ENCODE results near the gene HOXA7.

Gene HOXA7

DNA sequence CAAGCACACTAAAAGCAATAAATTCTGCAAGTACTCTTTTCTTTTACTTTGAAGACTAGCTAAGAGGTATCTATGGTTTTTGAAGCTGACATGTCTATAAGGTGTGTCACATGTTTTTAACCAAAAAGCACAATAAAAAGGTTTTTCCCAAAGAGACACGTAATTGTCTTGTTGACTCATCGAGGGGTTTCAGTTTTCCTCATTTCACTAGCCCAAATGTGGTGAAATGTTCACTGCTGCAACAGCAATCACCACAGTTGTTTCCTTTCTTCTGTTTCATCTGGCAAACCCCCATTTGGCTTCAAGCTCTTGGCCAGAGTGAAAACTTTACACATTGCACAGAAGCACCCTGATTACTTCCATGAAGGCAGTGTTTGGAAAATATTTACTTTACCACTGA lies 22.1 kb downstream of the HOXA7 start (continued):
- TF ChIP-seq ZNF629 (tag by site-specific recombination; IDR thresholded peaks at IDR 0.05) (peak; percentile 71), ZNF660 (tag by site-specific recombination; IDR thresholded peaks at IDR 0.05) (peak; percentile 67; the same call in 1 of the 2 replicates), ZNF394 (tag by site-specific recombination; IDR thresholded peaks at IDR 0.05; ENCODE audit: borderline replicate concordance) (no peak), ZNF792 (tag by site-specific recombination; IDR thresholded peaks at IDR 0.05) (no peak)
- TF ChIP-seq, protein P1, sequence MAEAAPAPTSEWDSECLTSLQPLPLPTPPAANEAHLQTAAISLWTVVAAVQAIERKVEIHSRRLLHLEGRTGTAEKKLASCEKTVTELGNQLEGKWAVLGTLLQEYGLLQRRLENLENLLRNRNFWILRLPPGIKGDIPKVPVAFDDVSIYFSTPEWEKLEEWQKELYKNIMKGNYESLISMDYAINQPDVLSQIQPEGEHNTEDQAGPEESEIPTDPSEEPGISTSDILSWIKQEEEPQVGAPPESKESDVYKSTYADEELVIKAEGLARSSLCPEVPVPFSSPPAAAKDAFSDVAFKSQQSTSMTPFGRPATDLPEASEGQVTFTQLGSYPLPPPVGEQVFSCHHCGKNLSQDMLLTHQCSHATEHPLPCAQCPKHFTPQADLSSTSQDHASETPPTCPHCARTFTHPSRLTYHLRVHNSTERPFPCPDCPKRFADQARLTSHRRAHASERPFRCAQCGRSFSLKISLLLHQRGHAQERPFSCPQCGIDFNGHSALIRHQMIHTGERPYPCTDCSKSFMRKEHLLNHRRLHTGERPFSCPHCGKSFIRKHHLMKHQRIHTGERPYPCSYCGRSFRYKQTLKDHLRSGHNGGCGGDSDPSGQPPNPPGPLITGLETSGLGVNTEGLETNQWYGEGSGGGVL (tag by site-specific recombination; IDR thresholded peaks at IDR 0.05), result no peak
- TF ChIP-seq, protein P2, sequence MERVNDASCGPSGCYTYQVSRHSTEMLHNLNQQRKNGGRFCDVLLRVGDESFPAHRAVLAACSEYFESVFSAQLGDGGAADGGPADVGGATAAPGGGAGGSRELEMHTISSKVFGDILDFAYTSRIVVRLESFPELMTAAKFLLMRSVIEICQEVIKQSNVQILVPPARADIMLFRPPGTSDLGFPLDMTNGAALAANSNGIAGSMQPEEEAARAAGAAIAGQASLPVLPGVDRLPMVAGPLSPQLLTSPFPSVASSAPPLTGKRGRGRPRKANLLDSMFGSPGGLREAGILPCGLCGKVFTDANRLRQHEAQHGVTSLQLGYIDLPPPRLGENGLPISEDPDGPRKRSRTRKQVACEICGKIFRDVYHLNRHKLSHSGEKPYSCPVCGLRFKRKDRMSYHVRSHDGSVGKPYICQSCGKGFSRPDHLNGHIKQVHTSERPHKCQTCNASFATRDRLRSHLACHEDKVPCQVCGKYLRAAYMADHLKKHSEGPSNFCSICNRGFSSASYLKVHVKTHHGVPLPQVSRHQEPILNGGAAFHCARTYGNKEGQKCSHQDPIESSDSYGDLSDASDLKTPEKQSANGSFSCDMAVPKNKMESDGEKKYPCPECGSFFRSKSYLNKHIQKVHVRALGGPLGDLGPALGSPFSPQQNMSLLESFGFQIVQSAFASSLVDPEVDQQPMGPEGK (tag by site-specific recombination; IDR thresholded peaks at IDR 0.05), result peak; percentile 41; the same call in 1 of the 2 replicates
- TF ChIP-seq, protein P3, sequence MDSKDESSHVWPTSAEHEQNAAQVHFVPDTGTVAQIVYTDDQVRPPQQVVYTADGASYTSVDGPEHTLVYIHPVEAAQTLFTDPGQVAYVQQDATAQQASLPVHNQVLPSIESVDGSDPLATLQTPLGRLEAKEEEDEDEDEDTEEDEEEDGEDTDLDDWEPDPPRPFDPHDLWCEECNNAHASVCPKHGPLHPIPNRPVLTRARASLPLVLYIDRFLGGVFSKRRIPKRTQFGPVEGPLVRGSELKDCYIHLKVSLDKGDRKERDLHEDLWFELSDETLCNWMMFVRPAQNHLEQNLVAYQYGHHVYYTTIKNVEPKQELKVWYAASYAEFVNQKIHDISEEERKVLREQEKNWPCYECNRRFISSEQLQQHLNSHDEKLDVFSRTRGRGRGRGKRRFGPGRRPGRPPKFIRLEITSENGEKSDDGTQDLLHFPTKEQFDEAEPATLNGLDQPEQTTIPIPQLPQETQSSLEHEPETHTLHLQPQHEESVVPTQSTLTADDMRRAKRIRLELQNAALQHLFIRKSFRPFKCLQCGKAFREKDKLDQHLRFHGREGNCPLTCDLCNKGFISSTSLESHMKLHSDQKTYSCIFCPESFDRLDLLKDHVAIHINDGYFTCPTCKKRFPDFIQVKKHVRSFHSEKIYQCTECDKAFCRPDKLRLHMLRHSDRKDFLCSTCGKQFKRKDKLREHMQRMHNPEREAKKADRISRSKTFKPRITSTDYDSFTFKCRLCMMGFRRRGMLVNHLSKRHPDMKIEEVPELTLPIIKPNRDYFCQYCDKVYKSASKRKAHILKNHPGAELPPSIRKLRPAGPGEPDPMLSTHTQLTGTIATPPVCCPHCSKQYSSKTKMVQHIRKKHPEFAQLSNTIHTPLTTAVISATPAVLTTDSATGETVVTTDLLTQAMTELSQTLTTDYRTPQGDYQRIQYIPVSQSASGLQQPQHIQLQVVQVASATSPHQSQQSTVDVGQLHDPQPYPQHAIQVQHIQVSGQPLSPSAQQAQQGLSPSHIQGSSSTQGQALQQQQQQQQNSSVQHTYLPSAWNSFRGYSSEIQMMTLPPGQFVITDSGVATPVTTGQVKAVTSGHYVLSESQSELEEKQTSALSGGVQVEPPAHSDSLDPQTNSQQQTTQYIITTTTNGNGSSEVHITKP (tag by site-specific recombination; IDR thresholded peaks at IDR 0.05), result 0 out of 2 replicates have a peak, but pooled peaks have one; percentile 23

DNA sequence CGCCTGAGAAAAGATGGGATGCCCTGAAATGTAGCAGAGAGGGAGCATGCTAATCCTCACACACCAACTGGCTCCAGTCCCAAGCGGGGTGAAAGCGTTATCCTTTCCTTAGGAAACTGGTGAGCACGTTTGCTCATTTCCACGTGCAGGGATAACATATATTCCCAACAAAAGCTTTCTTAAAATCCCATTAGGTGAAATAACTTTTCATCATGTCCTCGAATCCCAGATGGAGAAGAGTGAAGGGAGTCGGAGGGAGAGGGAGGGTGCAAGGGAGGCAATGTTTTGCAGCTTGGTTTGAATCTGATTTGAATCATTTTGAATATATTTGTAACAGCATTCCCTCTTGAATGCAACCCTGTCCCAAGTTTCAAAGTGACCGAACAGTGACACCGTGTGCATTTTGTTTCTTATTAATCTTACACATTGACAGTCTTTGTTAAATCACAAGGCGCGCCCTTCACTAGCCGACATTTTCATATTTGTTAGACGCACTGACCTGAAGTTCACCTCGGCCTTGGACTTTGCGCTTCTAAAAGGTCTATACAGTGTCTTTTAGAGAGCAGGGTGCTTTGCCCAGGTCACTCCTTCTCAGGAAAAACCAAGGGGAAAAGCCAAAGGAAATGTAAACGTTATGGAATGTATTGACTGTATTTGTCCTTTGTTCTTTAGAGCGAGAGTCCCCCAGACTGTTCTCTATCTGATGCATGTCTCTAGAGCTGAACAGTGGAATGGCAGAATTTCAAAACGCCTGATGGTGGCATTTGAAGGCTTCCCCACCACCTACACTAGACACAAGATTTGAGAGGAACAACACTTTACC lies 22.9 kb downstream of the HOXA7 start:
- peak overlapping the region; percentile 56; the same call in 1 of the 2 replicates for H3K27ac ChIP-seq (ENCODE audit: extremely low read depth, low read depth, low read length)
- peaks cover 66% of the 10 kb centered on the region for H3K4me1 ChIP-seq (ENCODE audit: control insufficient read depth, insufficient read depth, low read length)
- no peak overlapping the region for H3K4me3 ChIP-seq (ENCODE audit: low read depth, low read length)
- POLR2A ChIA-PET, result interaction anchor here (0.6 to 1.4 kb wide), 2 partner anchors 10 to 25 kb away, joined by 3 read pairs; partner anchors contain the start of gene HOXA5
- TF ChIP-seq, protein P4, sequence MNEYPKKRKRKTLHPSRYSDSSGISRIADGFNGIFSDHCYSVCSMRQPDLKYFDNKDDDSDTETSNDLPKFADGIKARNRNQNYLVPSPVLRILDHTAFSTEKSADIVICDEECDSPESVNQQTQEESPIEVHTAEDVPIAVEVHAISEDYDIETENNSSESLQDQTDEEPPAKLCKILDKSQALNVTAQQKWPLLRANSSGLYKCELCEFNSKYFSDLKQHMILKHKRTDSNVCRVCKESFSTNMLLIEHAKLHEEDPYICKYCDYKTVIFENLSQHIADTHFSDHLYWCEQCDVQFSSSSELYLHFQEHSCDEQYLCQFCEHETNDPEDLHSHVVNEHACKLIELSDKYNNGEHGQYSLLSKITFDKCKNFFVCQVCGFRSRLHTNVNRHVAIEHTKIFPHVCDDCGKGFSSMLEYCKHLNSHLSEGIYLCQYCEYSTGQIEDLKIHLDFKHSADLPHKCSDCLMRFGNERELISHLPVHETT (tag by site-specific recombination; IDR thresholded peaks at IDR 0.05), result no peak
- 0 out of 2 replicates have a peak, but pooled peaks have one; percentile 6 for TF ChIP-seq ZSCAN30 (tag by site-specific recombination; IDR thresholded peaks at IDR 0.05)
- peak; percentile 43; the same call in 1 of the 2 replicates for TF ChIP-seq ZNF596 (tag by site-specific recombination; IDR thresholded peaks at IDR 0.05)
- peak; percentile 52 for TF ChIP-seq WT1 (tag by site-specific recombination; IDR thresholded peaks at IDR 0.05)
- peak; percentile 45; the same call in 1 of the 2 replicates for TF ChIP-seq ZNF366 (tag by site-specific recombination; conservative IDR thresholded peaks at IDR 0.05)
- TF ChIP-seq, protein P5, sequence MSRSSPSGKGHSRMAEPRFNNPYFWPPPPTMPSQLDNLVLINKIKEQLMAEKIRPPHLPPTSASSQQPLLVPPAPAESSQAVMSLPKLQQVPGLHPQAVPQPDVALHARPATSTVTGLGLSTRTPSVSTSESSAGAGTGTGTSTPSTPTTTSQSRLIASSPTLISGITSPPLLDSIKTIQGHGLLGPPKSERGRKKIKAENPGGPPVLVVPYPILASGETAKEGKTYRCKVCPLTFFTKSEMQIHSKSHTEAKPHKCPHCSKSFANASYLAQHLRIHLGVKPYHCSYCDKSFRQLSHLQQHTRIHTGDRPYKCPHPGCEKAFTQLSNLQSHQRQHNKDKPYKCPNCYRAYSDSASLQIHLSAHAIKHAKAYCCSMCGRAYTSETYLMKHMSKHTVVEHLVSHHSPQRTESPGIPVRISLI (tag by site-specific recombination; IDR thresholded peaks at IDR 0.05), result no peak
- TF ChIP-seq IKZF3 (tag by site-specific recombination; IDR thresholded peaks at IDR 0.05), result peak; percentile 75
- TF ChIP-seq PRDM1 (tag by site-specific recombination; IDR thresholded peaks at IDR 0.05), result peak; percentile 63; the same call in 1 of the 2 replicates
- TF ChIP-seq FEZF1 (tag by site-specific recombination; IDR thresholded peaks at IDR 0.05), result peak; percentile 80
- TF ChIP-seq, protein P6, sequence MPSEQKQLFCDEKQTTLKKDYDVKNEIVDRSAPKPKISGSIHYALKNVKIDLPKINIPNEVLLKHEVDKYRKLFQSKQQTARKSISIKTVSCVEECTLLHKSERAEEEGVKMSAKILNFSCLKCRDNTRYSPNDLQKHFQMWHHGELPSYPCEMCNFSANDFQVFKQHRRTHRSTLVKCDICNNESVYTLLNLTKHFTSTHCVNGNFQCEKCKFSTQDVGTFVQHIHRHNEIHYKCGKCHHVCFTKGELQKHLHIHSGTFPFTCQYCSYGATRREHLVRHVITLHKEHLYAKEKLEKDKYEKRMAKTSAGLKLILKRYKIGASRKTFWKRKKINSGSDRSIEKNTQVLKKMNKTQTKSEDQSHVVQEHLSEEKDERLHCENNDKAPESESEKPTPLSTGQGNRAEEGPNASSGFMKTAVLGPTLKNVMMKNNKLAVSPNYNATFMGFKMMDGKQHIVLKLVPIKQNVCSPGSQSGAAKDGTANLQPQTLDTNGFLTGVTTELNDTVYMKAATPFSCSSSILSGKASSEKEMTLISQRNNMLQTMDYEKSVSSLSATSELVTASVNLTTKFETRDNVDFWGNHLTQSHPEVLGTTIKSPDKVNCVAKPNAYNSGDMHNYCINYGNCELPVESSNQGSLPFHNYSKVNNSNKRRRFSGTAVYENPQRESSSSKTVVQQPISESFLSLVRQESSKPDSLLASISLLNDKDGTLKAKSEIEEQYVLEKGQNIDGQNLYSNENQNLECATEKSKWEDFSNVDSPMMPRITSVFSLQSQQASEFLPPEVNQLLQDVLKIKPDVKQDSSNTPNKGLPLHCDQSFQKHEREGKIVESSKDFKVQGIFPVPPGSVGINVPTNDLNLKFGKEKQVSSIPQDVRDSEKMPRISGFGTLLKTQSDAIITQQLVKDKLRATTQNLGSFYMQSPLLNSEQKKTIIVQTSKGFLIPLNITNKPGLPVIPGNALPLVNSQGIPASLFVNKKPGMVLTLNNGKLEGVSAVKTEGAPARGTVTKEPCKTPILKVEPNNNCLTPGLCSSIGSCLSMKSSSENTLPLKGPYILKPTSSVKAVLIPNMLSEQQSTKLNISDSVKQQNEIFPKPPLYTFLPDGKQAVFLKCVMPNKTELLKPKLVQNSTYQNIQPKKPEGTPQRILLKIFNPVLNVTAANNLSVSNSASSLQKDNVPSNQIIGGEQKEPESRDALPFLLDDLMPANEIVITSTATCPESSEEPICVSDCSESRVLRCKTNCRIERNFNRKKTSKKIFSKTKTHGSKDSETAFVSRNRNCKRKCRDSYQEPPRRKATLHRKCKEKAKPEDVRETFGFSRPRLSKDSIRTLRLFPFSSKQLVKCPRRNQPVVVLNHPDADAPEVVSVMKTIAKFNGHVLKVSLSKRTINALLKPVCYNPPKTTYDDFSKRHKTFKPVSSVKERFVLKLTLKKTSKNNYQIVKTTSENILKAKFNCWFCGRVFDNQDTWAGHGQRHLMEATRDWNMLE (tag by site-specific recombination; conservative IDR thresholded peaks at IDR 0.05; ENCODE audit: low read depth), result no peak
- CTCF ChIA-PET, result interaction anchor here (0.8 to 1.9 kb wide), 6 partner anchors 10 to 764 kb away, joined by 3 to 7 read pairs (median 4); partner anchors contain the start of gene HOXA5
- no peaks in the 10 kb centered on the region for H3K9me3 ChIP-seq (ENCODE audit: control insufficient read depth, insufficient read depth, low read depth, low read length)
- peaks cover 4 to 10% of the 10 kb centered on the region in 2 experiments; a peak in 1 of 3 replicates for H3K36me3 ChIP-seq (ENCODE audit: control insufficient read depth in 2 of 2, insufficient read depth in 1 of 2, low read length in 2 of 2)
